ENCODE data around the gene LRGUK. TPM values are rescaled to one million over a fixed set of nuclear protein-coding genes. Genes with fewer than 3 reads are reported as not detected.

The LRGUK gene
- polyA plus RNA-seq, 2 donors: 0.09 to 0.14 TPM

GRCh38 chr7:134153493-134154136 lies 26.5 kb downstream of the LRGUK start:
- H3K9me3 ChIP-seq (ENCODE audit: control insufficient read depth in 2 of 2, insufficient read depth in 1 of 2, low read depth in 1 of 2, low read length in 1 of 2): no peaks in the 10 kb centered on the region
- H3K27ac ChIP-seq (ENCODE audit: low read depth in 2 of 2, low read length in 1 of 2): no peak overlapping the region
- no peak overlapping the region for H3K4me3 ChIP-seq (ENCODE audit: low read depth in 1 of 2, low read length in 2 of 2)
- no peaks in the 10 kb centered on the region for H3K36me3 ChIP-seq (ENCODE audit: control insufficient read depth in 2 of 2, insufficient read depth in 2 of 2, low read length in 1 of 2)
- no peaks in the 10 kb centered on the region for H3K27me3 ChIP-seq (ENCODE audit: control insufficient read depth in 1 of 2, insufficient read depth in 2 of 2, low read length in 2 of 2)
- 63 to 73% methylated on average over 3 of the region's 3 CpGs for WGBS, 2 donors
- H3K4me1 ChIP-seq (ENCODE audit: control insufficient read depth in 2 of 2, insufficient read depth in 2 of 2, low read length in 1 of 2): no peaks in the 10 kb centered on the region

- Histone ChIP-seq H3K4me3 (ENCODE audit: low read depth in 1 of 2, low read length in 2 of 2) (no peak overlapping the region), H3K27ac (ENCODE audit: low read depth in 2 of 2, low read length in 1 of 2) (no peak overlapping the region), H3K9me3 (ENCODE audit: control insufficient read depth in 2 of 2, insufficient read depth in 1 of 2, low read depth in 1 of 2, low read length in 1 of 2) (no peaks in the 10 kb centered on the region), H3K27me3 (ENCODE audit: control insufficient read depth in 1 of 2, insufficient read depth in 2 of 2, low read length in 2 of 2) (no peaks in the 10 kb centered on the region), H3K4me1 (ENCODE audit: control insufficient read depth in 2 of 2, insufficient read depth in 2 of 2, low read length in 1 of 2) (no peaks in the 10 kb centered on the region), H3K36me3 (ENCODE audit: control insufficient read depth in 2 of 2, insufficient read depth in 2 of 2, low read length in 1 of 2) (no peaks in the 10 kb centered on the region)
- WGBS, 2 donors: 83 to 88% methylated on average over 2 of the region's 2 CpGs
Measured at GRCh38 chr7:134154581-134155130, 27.5 kb downstream of the LRGUK start.

- no peaks in the 10 kb centered on the region for H3K36me3 ChIP-seq (ENCODE audit: control insufficient read depth in 2 of 2, insufficient read depth in 2 of 2, low read length in 1 of 2)
- WGBS, 2 donors: 72 to 78% methylated on average over 2 of the region's 2 CpGs
Measured at GRCh38 chr7:134155206-134155605, 28.1 kb downstream of the LRGUK start.

GRCh38 chr7:134155871-134156270 lies 28.7 kb downstream of the LRGUK start:
- no peak overlapping the region for H3K4me3 ChIP-seq (ENCODE audit: low read depth in 1 of 2, low read length in 2 of 2)
- no peaks in the 10 kb centered on the region for H3K36me3 ChIP-seq (ENCODE audit: control insufficient read depth in 2 of 2, insufficient read depth in 2 of 2, low read length in 1 of 2)
- no peaks in the 10 kb centered on the region for H3K4me1 ChIP-seq (ENCODE audit: control insufficient read depth in 2 of 2, insufficient read depth in 2 of 2, low read length in 1 of 2)
- no peaks in the 10 kb centered on the region for H3K27me3 ChIP-seq (ENCODE audit: control insufficient read depth in 1 of 2, insufficient read depth in 2 of 2, low read length in 2 of 2)
- H3K9me3 ChIP-seq (ENCODE audit: control insufficient read depth in 2 of 2, insufficient read depth in 1 of 2, low read depth in 1 of 2, low read length in 1 of 2): no peaks in the 10 kb centered on the region
- H3K27ac ChIP-seq (ENCODE audit: low read depth in 2 of 2, low read length in 1 of 2): no peak overlapping the region
- 85 to 90% methylated on average over 5 of the region's 5 CpGs for WGBS, 2 donors

More at GRCh38 chr7:134155206-134155605, 28.1 kb downstream of the LRGUK start:
- H3K9me3 ChIP-seq (ENCODE audit: control insufficient read depth in 2 of 2, insufficient read depth in 1 of 2, low read depth in 1 of 2, low read length in 1 of 2): no peaks in the 10 kb centered on the region
- no peak overlapping the region for H3K4me3 ChIP-seq (ENCODE audit: low read depth in 1 of 2, low read length in 2 of 2)
- H3K4me1 ChIP-seq (ENCODE audit: control insufficient read depth in 2 of 2, insufficient read depth in 2 of 2, low read length in 1 of 2): no peaks in the 10 kb centered on the region
- no peak overlapping the region for H3K27ac ChIP-seq (ENCODE audit: low read depth in 2 of 2, low read length in 1 of 2)
- H3K27me3 ChIP-seq (ENCODE audit: control insufficient read depth in 1 of 2, insufficient read depth in 2 of 2, low read length in 2 of 2): no peaks in the 10 kb centered on the region

- H3K27ac ChIP-seq (ENCODE audit: low read depth in 2 of 2, low read length in 1 of 2): no peak overlapping the region
- no peak overlapping the region for H3K4me3 ChIP-seq (ENCODE audit: low read depth in 1 of 2, low read length in 2 of 2)
- H3K27me3 ChIP-seq (ENCODE audit: control insufficient read depth in 1 of 2, insufficient read depth in 2 of 2, low read length in 2 of 2): no peaks in the 10 kb centered on the region
- H3K36me3 ChIP-seq (ENCODE audit: control insufficient read depth in 2 of 2, insufficient read depth in 2 of 2, low read length in 1 of 2): no peaks in the 10 kb centered on the region
- H3K9me3 ChIP-seq (ENCODE audit: control insufficient read depth in 2 of 2, insufficient read depth in 1 of 2, low read depth in 1 of 2, low read length in 1 of 2): no peaks in the 10 kb centered on the region
- no peaks in the 10 kb centered on the region for H3K4me1 ChIP-seq (ENCODE audit: control insufficient read depth in 2 of 2, insufficient read depth in 2 of 2, low read length in 1 of 2)
- WGBS, 2 donors: 94 to 95% methylated on average over 3 of the region's 3 CpGs
Measured at GRCh38 chr7:134165252-134165651, 38.1 kb downstream of the LRGUK start.

GRCh38 chr7:134167250-134167649 lies 40.1 kb downstream of the LRGUK start:
- no peak overlapping the region for H3K27ac ChIP-seq (ENCODE audit: low read depth in 2 of 2, low read length in 1 of 2)
- H3K36me3 ChIP-seq (ENCODE audit: control insufficient read depth in 2 of 2, insufficient read depth in 2 of 2, low read length in 1 of 2): no peaks in the 10 kb centered on the region
- no peaks in the 10 kb centered on the region for H3K27me3 ChIP-seq (ENCODE audit: control insufficient read depth in 1 of 2, insufficient read depth in 2 of 2, low read length in 2 of 2)
- 94 to 95% methylated on average over 5 of the region's 5 CpGs for WGBS, 2 donors
- no peak overlapping the region for H3K4me3 ChIP-seq (ENCODE audit: low read depth in 1 of 2, low read length in 2 of 2)
- no peaks in the 10 kb centered on the region for H3K9me3 ChIP-seq (ENCODE audit: control insufficient read depth in 2 of 2, insufficient read depth in 1 of 2, low read depth in 1 of 2, low read length in 1 of 2)
- no peaks in the 10 kb centered on the region for H3K4me1 ChIP-seq (ENCODE audit: control insufficient read depth in 2 of 2, insufficient read depth in 2 of 2, low read length in 1 of 2)

GRCh38 chr7:134167841-134168240 lies 40.7 kb downstream of the LRGUK start:
- H3K4me3 ChIP-seq (ENCODE audit: low read depth in 1 of 2, low read length in 2 of 2): no peak overlapping the region
- H3K27me3 ChIP-seq (ENCODE audit: control insufficient read depth in 1 of 2, insufficient read depth in 2 of 2, low read length in 2 of 2): no peaks in the 10 kb centered on the region
- no peaks in the 10 kb centered on the region for H3K9me3 ChIP-seq (ENCODE audit: control insufficient read depth in 2 of 2, insufficient read depth in 1 of 2, low read depth in 1 of 2, low read length in 1 of 2)
- no peaks in the 10 kb centered on the region for H3K4me1 ChIP-seq (ENCODE audit: control insufficient read depth in 2 of 2, insufficient read depth in 2 of 2, low read length in 1 of 2)
- WGBS, 2 donors: 88 to 89% methylated on average over 1 of the region's 1 CpG
- H3K27ac ChIP-seq (ENCODE audit: low read depth in 2 of 2, low read length in 1 of 2): no peak overlapping the region
- no peaks in the 10 kb centered on the region for H3K36me3 ChIP-seq (ENCODE audit: control insufficient read depth in 2 of 2, insufficient read depth in 2 of 2, low read length in 1 of 2)

GRCh38 chr7:134174795-134175261 lies 47.7 kb downstream of the LRGUK start:
- Histone ChIP-seq H3K27ac (ENCODE audit: low read depth in 2 of 2, low read length in 1 of 2) (peak overlapping the region in 1 of 2 donors; percentile 28), H3K36me3 (ENCODE audit: control insufficient read depth in 2 of 2, insufficient read depth in 2 of 2, low read length in 1 of 2) (no peaks in the 10 kb centered on the region)
- 46 to 56% methylated on average over 2 of the region's 2 CpGs for WGBS, 2 donors

GRCh38 chr7:134175334-134176036 lies 48.3 kb downstream of the LRGUK start:
- no peak overlapping the region for H3K4me3 ChIP-seq (ENCODE audit: low read depth in 1 of 2, low read length in 2 of 2)
- no peak overlapping the region for H3K27ac ChIP-seq (ENCODE audit: low read depth in 2 of 2, low read length in 1 of 2)
- no peaks in the 10 kb centered on the region for H3K36me3 ChIP-seq (ENCODE audit: control insufficient read depth in 2 of 2, insufficient read depth in 2 of 2, low read length in 1 of 2)
- H3K9me3 ChIP-seq (ENCODE audit: control insufficient read depth in 2 of 2, insufficient read depth in 1 of 2, low read depth in 1 of 2, low read length in 1 of 2): no peaks in the 10 kb centered on the region
- 79 to 81% methylated on average over 6 of the region's 6 CpGs for WGBS, 2 donors
- no peaks in the 10 kb centered on the region for H3K27me3 ChIP-seq (ENCODE audit: control insufficient read depth in 1 of 2, insufficient read depth in 2 of 2, low read length in 2 of 2)
- H3K4me1 ChIP-seq (ENCODE audit: control insufficient read depth in 2 of 2, insufficient read depth in 2 of 2, low read length in 1 of 2): no peaks in the 10 kb centered on the region

More at GRCh38 chr7:134174795-134175261, 47.7 kb downstream of the LRGUK start:
- H3K27me3 ChIP-seq (ENCODE audit: control insufficient read depth in 1 of 2, insufficient read depth in 2 of 2, low read length in 2 of 2): no peaks in the 10 kb centered on the region
- H3K4me3 ChIP-seq (ENCODE audit: low read depth in 1 of 2, low read length in 2 of 2): no peak overlapping the region
- no peaks in the 10 kb centered on the region for H3K9me3 ChIP-seq (ENCODE audit: control insufficient read depth in 2 of 2, insufficient read depth in 1 of 2, low read depth in 1 of 2, low read length in 1 of 2)
- H3K4me1 ChIP-seq (ENCODE audit: control insufficient read depth in 2 of 2, insufficient read depth in 2 of 2, low read length in 1 of 2): no peaks in the 10 kb centered on the region

Data from esophagus (tissue), 2 donors.